ENCODE measurements around the gene DTNBP1.
"Not testable (repeated sequence)": the region's sequence is repeated elsewhere in the genome, so short reads cannot be mapped to it uniquely, and the experiment has no call there.

Gene DTNBP1

DNA sequence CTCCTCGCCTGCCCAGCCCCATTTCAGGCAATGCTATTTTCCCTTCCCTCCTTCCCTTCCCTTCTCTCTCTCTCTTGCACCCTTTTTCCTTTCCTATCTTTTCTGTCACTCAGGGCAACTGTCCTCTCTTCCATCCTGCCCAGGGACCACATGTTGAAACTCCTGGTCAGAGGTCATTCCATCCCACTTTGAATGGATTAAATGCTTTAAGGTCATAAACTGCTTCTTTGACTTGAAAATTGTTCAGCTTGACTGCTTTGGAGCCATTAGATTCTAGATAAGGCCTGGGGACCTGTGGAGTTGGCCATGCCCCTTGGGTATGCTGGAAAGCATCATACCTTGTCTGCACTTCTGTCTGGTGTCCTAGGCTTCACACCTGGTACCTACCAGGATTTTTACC, 106.1 kb downstream of the DTNBP1 start:
- DNase-seq (ENCODE audit: low read depth): no peak

GRCh38 chr6:15555101-15556038, 107.5 kb downstream of the DTNBP1 start:
- DNase-seq (ENCODE audit: low read depth): no peak

GRCh38 chr6:15554728-15555100, 108.1 kb downstream of the DTNBP1 start:
- DNase-seq (ENCODE audit: low read depth): no peak

DNA sequence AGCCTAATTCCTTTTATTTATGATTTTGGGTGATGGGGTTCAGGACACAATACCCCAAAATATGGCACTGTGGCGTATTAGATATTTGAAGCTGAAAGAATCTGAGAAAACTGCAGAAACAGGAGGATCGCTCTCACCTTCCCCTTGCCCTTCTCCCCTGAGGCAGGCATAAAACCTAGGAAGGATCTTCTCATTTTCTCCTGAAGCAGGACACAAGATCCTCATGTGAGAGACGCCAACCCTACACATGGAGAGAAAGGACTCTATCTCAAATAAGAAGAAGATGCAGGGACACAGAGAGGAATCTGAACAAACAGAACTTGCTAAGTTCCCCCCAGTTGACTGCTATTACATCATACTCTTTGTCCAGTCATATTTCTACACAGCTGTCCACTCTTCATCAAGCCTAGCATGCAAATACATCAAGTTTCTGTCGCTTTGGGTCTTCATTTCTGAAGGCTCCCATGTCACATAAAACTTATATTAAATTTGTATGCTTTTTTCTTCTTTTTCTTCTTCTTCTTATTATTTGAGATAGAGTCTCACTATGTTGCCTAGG, 109.0 kb downstream of the DTNBP1 start:
- DNase-seq (ENCODE audit: low read depth): no peak

- no peak for DNase-seq (ENCODE audit: low read depth)
Observed at GRCh38 chr6:15553031-15553430, 109.8 kb downstream of the DTNBP1 start.

- DNase-seq (ENCODE audit: low read depth): peak; percentile 47
Observed at GRCh38 chr6:15551798-15552197, 111.0 kb downstream of the DTNBP1 start.

GRCh38 chr6:15551262-15551661, 111.6 kb downstream of the DTNBP1 start:
- DNase-seq (ENCODE audit: low read depth): no peak

DNA sequence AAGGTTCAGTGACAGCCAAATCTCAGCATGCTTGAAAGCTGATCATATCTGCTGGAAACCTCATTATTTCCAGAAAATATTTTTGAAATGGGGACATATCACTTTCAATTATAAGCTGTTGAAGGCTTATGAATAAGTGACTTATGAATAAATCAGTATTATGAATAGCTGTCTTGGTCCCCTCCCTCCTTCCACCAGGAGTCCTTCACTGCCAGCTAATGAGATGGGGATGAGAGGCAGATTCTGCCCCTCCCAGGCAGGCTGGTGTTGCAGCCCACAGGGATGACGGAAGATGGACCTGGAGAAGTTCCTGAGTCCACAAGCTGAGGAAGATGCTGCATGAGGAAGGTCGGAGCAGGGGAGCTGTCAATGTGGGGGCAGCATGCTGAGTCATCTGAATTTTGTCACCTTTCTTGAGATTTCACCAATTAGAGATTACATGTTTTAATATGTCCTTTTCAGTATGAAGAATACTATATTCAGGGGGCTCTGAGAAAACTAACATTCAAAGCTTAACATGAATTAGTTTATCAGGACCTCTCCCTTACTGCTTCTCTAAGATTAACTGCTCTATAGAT, 112.2 kb downstream of the DTNBP1 start:
- no peak for DNase-seq (ENCODE audit: low read depth)

- no peak for DNase-seq (ENCODE audit: low read depth)
Observed at GRCh38 chr6:15549371-15549770, 113.5 kb downstream of the DTNBP1 start.

DNA sequence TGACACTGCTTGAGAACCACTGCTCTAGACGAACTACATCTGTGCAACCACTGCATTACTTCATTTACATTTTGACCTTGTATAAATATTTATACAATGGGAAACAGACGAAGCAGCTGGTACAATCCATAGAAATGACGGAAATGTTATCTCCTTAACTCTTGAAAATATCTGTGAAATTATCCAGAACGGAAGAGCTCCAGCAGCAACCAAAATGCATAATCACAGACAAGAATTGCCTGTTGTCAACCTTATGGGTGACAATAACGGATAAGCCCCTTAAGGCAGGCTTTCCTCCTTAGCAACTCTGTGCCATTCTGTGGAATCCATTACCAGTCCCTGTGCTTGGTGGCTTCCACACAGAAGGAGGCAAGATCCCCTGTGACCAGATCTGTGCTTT, 115.4 kb downstream of the DTNBP1 start:
- no peak for DNase-seq (ENCODE audit: low read depth)

GRCh38 chr6:15546591-15546990, 116.2 kb downstream of the DTNBP1 start:
- no peak for DNase-seq (ENCODE audit: low read depth)

GRCh38 chr6:15544321-15544900, 118.4 kb downstream of the DTNBP1 start:
- DNase-seq (ENCODE audit: low read depth): no peak

DNA sequence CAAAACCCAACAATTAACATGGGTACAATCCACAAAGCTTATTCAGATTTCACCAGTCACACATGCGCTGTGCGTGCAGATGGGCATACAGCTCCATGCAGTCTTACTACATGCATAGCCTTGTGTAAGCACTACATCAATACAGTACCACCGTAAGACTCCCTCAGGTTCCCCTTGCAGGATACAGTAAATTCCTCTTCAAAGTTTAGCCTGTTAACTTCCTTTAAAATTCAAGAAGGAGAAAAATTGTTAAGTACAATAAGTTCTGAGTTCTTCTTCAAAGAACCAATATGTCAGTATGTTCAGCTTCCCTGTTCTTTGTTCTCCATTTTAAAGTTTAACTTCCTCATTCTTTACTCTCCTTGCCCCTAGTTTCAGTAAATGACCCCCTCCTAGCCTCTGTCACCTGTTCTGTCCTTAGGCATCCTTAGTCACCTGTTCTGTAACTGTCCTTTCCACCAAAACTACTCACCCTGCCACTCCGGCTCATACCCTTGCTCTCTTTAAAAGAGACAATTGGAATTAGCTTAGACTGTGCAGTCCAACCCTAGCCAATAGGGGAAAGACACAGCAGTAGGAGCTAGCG, 119.4 kb downstream of the DTNBP1 start:
- not testable (repeated sequence) for DNase-seq (ENCODE audit: low read depth)

- DNase-seq (ENCODE audit: low read depth): peak; percentile 36
Observed at GRCh38 chr6:15539722-15540270, 123.0 kb downstream of the DTNBP1 start.

DNA sequence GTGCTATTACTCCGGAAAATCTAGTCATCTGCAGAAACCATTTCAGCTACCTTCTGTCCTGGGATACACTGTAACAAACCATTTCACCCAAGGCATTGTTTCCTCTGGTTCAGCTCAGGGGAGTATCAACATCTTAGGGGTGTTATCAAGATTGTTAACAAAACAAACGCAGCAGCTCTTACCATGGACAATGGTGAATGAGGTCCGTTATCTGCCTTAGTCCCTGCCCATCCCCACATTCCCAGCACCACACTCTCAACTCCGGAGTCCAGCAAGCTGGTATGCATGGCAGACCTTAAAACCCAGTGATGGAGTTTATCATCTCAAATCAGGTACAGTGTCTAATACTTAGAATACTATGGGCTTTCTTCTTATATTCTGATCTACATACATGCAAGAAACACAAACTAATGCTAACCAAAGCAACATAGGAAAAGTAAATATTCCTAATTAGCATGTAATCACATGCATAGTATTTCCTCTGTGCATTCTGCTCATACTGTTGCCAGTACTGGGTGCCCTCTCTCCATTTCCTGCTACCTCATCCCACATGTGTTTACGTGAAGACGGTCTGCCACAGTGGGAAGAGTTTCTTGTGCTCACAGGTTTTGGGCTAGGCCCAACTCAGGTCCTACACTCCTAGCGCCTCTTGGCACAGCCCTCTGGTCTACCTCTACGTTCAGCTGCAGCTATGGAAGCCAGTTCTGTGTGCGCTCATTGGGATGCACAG, 123.9 kb downstream of the DTNBP1 start:
- DNase-seq (ENCODE audit: low read depth): no peak

- no peak for DNase-seq (ENCODE audit: low read depth)
Observed at GRCh38 chr6:15538106-15538505, 124.7 kb downstream of the DTNBP1 start.

DNA sequence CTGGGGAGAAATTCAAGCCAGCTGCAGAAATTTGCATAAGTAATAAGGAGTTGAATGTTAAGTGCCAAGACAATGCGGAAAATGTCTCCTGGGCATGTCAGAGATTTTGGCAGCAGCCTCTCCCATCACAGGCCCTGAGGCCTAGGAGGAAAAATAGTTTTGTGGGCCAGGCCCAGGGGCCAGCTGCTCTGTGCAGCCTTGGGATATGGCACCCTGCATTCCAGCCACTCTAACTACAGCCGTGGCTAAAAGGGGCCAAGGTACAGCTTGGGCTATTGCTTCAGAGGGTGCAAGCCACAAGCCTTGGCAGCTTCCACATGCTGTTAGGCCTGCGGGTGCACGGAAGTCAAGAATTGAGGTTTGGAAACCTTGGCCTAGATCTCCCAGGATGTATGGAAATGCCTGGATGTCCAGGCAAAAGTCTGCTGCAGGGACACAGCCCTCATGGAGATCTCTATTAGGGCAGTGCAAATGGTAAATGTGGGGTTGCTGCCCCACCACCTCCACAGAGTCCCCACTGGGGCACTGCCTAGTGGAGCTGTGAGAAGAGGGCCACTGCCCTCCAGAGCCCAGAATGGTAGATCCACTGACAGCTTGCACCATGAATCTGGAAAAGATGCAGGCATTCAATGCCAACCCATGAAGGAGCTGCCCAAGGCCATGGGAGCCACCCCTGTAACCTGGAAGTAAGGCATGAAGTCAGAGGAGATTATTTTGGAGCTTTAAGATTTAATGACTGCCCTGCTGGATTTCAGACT, 126.5 kb downstream of the DTNBP1 start:
- no peak for DNase-seq (ENCODE audit: low read depth)

- peak; percentile 8 for DNase-seq (ENCODE audit: low read depth)
Observed at GRCh38 chr6:15535495-15536197, 127.2 kb downstream of the DTNBP1 start.

GRCh38 chr6:15534974-15535373, 127.9 kb downstream of the DTNBP1 start:
- no peak for DNase-seq (ENCODE audit: low read depth)

DNA sequence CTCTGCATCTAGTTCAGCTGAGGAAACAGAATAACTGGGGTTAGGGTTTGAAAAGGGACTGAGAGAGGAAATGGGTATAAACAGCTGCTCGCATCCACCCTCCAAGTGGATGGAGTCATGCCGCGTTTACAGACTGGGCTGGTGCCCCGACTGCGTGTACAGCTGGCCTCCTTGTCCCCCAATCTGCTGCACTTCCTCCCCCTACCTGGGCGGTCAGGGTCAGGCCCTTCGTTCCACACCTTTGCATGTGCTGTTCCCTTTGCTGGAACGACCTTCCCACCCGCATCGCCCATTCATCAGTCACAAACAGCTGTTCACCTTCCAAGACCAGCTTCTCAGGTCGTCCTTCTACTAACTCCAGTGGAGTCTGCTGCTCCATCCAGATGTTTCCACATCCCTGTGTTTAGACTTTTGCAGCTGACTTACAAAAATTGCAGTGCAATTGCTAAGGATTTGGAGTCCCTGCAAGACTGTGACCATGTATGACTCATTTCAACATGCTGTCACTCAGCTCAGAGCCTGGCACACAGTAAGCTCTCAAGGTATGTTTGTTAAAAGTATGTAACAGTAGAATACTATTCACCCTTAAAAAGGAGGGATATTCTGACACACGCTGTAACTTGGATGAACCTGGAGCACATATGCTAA, 129.3 kb downstream of the DTNBP1 start:
- DNase-seq (ENCODE audit: low read depth): no peak

Measured in iris pigment epithelial cell (primary cell).